Liver (tissue), 9 donors: ENCODE results near the gene TNFRSF25. TPM values are rescaled to one million over a fixed set of nuclear protein-coding genes. Genes with fewer than 3 reads are reported as not detected.

Experiments used
- DNase-seq: peaks from one replicate; pipeline ENCODE4 v3.0.0-alpha.2; 2017; ENCODE audit warnings: low spot score
- H3K27ac ChIP-seq, 2 donors: one replicate each; pipeline ENCODE4 v1.7.0; 2013; ENCODE audit warnings: inconsistent platforms in 2 of 2, low read length in 2 of 2, control low read depth in 1 of 2, low read depth in 1 of 2, mild to moderate bottlenecking in 1 of 2
- H3K27me3 ChIP-seq, 4 donors: one replicate each; pipeline versions ENCODE4 v1.6.1 to v1.7.0; 2013; ENCODE audit warnings: low read length in 3 of 4, inconsistent platforms in 1 of 4, mild to moderate bottlenecking in 1 of 4, moderate library complexity in 1 of 4; ENCODE audit not compliant: control insufficient read depth in 4 of 4, insufficient read depth in 4 of 4
- H3K36me3 ChIP-seq, 4 donors: one replicate each; pipeline versions ENCODE4 v1.6.1 to v1.7.0; 2013; ENCODE audit warnings: low read length in 3 of 4, mild to moderate bottlenecking in 3 of 4, low read depth in 1 of 4, moderate library complexity in 1 of 4; ENCODE audit not compliant: control insufficient read depth in 4 of 4, insufficient read depth in 3 of 4
- H3K4me1 ChIP-seq, 4 donors: one replicate each; pipeline versions ENCODE4 v1.6.1 to v1.7.0; 2013; ENCODE audit warnings: low read length in 3 of 4, mild to moderate bottlenecking in 3 of 4, moderate library complexity in 1 of 4; ENCODE audit not compliant: control insufficient read depth in 4 of 4, insufficient read depth in 4 of 4
- H3K4me3 ChIP-seq, 3 donors: one replicate each; pipeline versions ENCODE4 v1.6.1 to v1.7.0; 2013; ENCODE audit warnings: low read length in 3 of 3, control low read depth in 1 of 3, low read depth in 1 of 3, mild to moderate bottlenecking in 1 of 3
- H3K9ac ChIP-seq, 2 donors: one replicate each; pipeline ENCODE4 v1.7.0; 2013; ENCODE audit warnings: low read length in 2 of 2, mild to moderate bottlenecking in 2 of 2, moderate library complexity in 2 of 2, control low read depth in 1 of 2, low read depth in 1 of 2
- H3K9me3 ChIP-seq, 4 donors: one replicate each; pipeline versions ENCODE4 v1.6.1 to v1.7.0; 2013; ENCODE audit warnings: low read length in 3 of 4; ENCODE audit not compliant: control insufficient read depth in 4 of 4
- ATF3 ChIP-seq: IDR thresholded peaks from 2 replicates; pipeline ENCODE4 v1.6.1; 2016; ENCODE audit warnings: antibody characterized with exemption
- CTCF ChIP-seq: fragments of 150-350 bp; IDR thresholded peaks from 2 replicates; pipeline ENCODE4 v1.5.1; 2017; ENCODE audit warnings: improper control_type of control experiment, low read depth, low read length; ENCODE audit not compliant: missing input control
- GABPA ChIP-seq, 2 donors: IDR thresholded peaks in 1 of 2; conservative IDR thresholded peaks in 1 of 2; 2 replicates each; pipeline ENCODE4 v1.6.1; 2016; ENCODE audit warnings: antibody characterized with exemption in 2 of 2, mild to moderate bottlenecking in 1 of 2, moderate library complexity in 1 of 2
- NR2F2 ChIP-seq: IDR thresholded peaks from 2 replicates; pipeline ENCODE4 v1.6.1; 2016; ENCODE audit warnings: antibody characterized with exemption
- RAD21 ChIP-seq, 2 donors: IDR thresholded peaks; 2 replicates each; pipeline ENCODE4 v1.6.1; 2016; ENCODE audit warnings: antibody characterized with exemption in 2 of 2, mild to moderate bottlenecking in 2 of 2
- SP1 ChIP-seq: IDR thresholded peaks from 2 replicates; pipeline ENCODE4 v1.6.1; 2018; ENCODE audit warnings: antibody characterized with exemption, mild to moderate bottlenecking
- YY1 ChIP-seq: IDR thresholded peaks from 2 replicates; pipeline ENCODE4 v1.6.1; 2016; ENCODE audit warnings: antibody characterized with exemption, mild to moderate bottlenecking
- WGBS: extraction: QIAGEN DNeasy Blood & Tissue Kit; methylation state at CpG from one replicate; pipeline ENCODE4 v1.1.7; 2013; 5-methylcytosine and 5-hydroxymethylcytosine counted together
- polyA plus RNA-seq, 2 donors: library from polyadenylated mRNA; stranded (reverse) in 1 of 2; unstranded in 1 of 2; fragments of 200-250 nt in 1 of 2; fragments of >200 nt in 1 of 2; fragmentation: Nextera tagmentation in 1 of 2; extraction: Ambion mirVana in 1 of 2; gene quantifications; one replicate each; pipeline versions ENCODE4 v1.2.1 to v1.2.3, GENCODE V29; 2013 to 2015
- total RNA-seq, 2 donors: library from RNA; depleted of rRNA; stranded (reverse); fragments of >200 nt; gene quantifications; one replicate each; pipeline ENCODE4 v1.2.3, GENCODE V29; 2014
- donor health status: healthy.
- donor health status: healthy.
- donor health status: healthy.
- donor health status: healthy.
- donor health status: healthy.

The TNFRSF25 gene
- total and polyA plus RNA-seq, 4 donors = 0.78 to 2.6 (median 2.0) TPM

GRCh38 chr1:6421266-6421665, 44.7 kb downstream of the TNFRSF25 start (continued):
- TF ChIP-seq CTCF = no peak

DNA sequence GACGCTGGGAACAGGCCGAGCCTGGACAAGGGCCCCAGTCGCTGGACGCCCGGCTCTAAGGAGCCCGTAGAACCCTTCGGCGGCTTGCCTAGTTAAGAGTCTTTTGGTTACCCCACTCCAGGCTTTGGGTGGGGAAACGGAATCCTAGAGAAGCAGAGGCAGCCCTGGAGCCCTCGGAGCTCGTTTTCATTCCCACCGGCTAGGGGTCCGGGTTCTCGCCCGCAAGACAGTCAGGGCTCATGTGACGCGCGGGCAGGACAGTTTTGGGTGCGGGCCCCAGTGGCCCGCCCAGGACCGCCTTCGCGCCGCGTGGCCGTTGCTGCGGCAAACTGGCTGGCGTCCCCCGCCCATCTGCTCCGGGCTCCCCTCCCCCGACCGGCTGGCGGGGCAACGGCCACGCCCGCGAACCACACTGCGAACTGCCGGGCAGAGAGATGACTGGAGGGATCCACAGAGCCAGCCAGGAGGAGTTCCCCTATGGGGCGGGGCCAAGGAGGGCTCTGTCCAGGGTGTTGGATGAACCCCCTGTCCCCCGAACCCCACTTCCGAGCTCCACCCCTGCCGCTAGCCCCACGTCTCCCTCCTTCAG, 45.4 kb downstream of the TNFRSF25 start:
- peaks cover 19 to 39% (median 25%) of the 10 kb centered on the region in 4 donors for H3K4me1 ChIP-seq
- no peak overlapping the region for H3K4me3 ChIP-seq
- TF ChIP-seq NR2F2 = peak; percentile 10
- TF ChIP-seq SP1 = no peak
- TF ChIP-seq ATF3 = no peak
- 14% methylated on average over 44 of the region's 44 CpGs for WGBS
- DNase-seq = no peak
- H3K9me3 ChIP-seq = no peaks in the 10 kb centered on the region
- no peak overlapping the region for H3K27ac ChIP-seq
- no peaks in the 10 kb centered on the region for H3K36me3 ChIP-seq
- peaks cover 2 to 3% (median 3%) of the 10 kb centered on the region in 4 donors for H3K27me3 ChIP-seq
- no peak overlapping the region for H3K9ac ChIP-seq

DNA sequence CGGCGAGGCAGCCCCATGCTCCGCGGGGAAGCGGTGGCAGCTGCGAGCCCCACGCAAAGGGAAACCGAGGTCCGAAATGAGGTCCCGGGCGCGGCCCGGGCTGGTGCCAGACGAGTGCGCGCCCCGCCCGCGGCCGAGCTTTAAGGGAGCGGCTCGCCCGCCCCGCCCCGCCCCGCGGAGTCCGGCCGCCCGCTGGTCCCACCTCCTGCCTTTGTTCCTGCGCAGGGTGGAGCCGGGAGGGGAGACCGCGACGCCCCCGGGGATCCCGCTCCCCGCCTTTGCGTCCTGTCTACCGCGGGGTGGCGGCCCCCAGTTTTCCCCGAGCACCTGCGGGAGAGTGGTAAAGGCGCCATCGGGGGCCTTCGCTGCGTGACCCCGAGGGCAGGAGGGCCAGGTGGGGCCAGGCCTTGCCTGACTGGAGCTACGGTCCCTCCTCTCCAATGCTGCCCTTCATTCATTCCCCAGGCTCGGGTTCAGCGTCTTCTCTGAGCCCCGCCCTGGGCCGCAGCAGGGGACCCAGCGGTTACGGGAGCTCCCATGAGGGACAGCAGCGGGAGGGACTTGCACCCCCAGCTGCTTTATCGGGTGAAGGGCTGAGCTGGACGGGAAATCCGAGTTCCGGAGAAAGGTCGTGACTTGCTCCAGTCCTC, 46.0 kb downstream of the TNFRSF25 start, which contains the start of gene HES2:
Gene HES2 (minus strand): TSS at position 116 of the 650 bp plus-strand sequence. CDS start 99 bp downstream, at position 17.
- peaks cover 19 to 37% (median 23%) of the 10 kb centered on the region in 4 donors for H3K4me1 ChIP-seq
- H3K27ac ChIP-seq = no peak within 1 kb of the TSS
- no peaks in the 10 kb centered on the region for H3K36me3 ChIP-seq
- H3K27me3 ChIP-seq = peaks cover 0 to 2% (median under 1%) of the 10 kb centered on the region in 4 donors
- no peak within 1 kb of the TSS for H3K9ac ChIP-seq
- no peaks in the 10 kb centered on the region for H3K9me3 ChIP-seq
- WGBS = 3% methylated on average over 62 of the region's 62 CpGs
- no peak for TF ChIP-seq RAD21 (IDR thresholded peaks at IDR 0.05)
- no peak for TF ChIP-seq SP1
- no peak for TF ChIP-seq YY1
- no peak for TF ChIP-seq NR2F2
- H3K4me3 ChIP-seq = peak within 1 kb of the TSS in 1 of 3 donors; percentile 34
- DNase-seq = no peak

GRCh38 chr1:6419397-6419803, 46.6 kb downstream of the TNFRSF25 start:
- Histone ChIP-seq H3K4me3 (peak overlapping the region in 1 of 3 donors; percentile 34), H3K27ac (no peak overlapping the region), H3K36me3 (no peaks in the 10 kb centered on the region), H3K9ac (no peak overlapping the region), H3K27me3 (peaks cover 0 to 2% (median under 1%) of the 10 kb centered on the region in 4 donors), H3K9me3 (no peaks in the 10 kb centered on the region), H3K4me1 (peaks cover 21 to 36% (median 24%) of the 10 kb centered on the region in 4 donors)
- no peak for DNase-seq
- TF ChIP-seq ATF3 = no peak
- TF ChIP-seq GABPA (IDR thresholded peaks at IDR 0.05 in 1 of 2, conservative IDR thresholded peaks at IDR 0.05 in 1 of 2) = no peak
- WGBS = 3% methylated on average over 48 of the region's 48 CpGs
